KMS-11 (cell line): ENCODE results near the gene RSU1.
A peak's percentile ranks its signal among the peaks of the same experiment; 100 is the strongest.

ENCODE experiments used
- H2AFZ ChIP-seq: fragments of 200-600 bp; sonication (generic); 2 replicates; pipeline ENCODE4 v1.6.1; 2016; ENCODE audit warnings: antibody characterized with exemption, mixed run types, low read depth
- H3K27ac ChIP-seq: fragments of 200-600 bp; sonication (generic); 2 replicates; pipeline ENCODE4 v1.6.1; 2016; ENCODE audit warnings: mild to moderate bottlenecking, mixed run types
- H3K27me3 ChIP-seq: fragments of 200-600 bp; sonication (generic); 2 replicates; pipeline ENCODE4 v1.6.1; 2017; ENCODE audit warnings: mild to moderate bottlenecking, low read depth, mixed run types, moderate library complexity; ENCODE audit not compliant: insufficient read depth
- H3K36me3 ChIP-seq: fragments of 200-600 bp; sonication (generic); 2 replicates; pipeline ENCODE4 v1.6.1; 2017; ENCODE audit warnings: mild to moderate bottlenecking, mixed run types; ENCODE audit not compliant: insufficient read depth
- H3K4me1 ChIP-seq: fragments of 200-600 bp; sonication (generic); 2 replicates; pipeline ENCODE4 v1.6.1; 2016; ENCODE audit warnings: mild to moderate bottlenecking, low read depth, mixed run types; ENCODE audit not compliant: poor library complexity, severe bottlenecking
- H3K4me2 ChIP-seq: fragments of 200-600 bp; sonication (generic); 2 replicates; pipeline ENCODE4 v1.7.0; 2016; ENCODE audit warnings: mild to moderate bottlenecking, mixed run types
- H3K4me3 ChIP-seq: fragments of 200-600 bp; sonication (generic); IDR thresholded peaks from 2 replicates; pipeline ENCODE4 v1.6.1; 2017; ENCODE audit warnings: low read depth, low read length, mixed read lengths; ENCODE audit not compliant: insufficient read depth
- H3K79me2 ChIP-seq: fragments of 200-600 bp; sonication (generic); 2 replicates; pipeline ENCODE4 v1.6.1; 2016; ENCODE audit warnings: low read depth, mixed run types; ENCODE audit not compliant: insufficient read depth
- H3K9ac ChIP-seq: fragments of 200-600 bp; sonication (generic); 2 replicates; pipeline ENCODE4 v1.6.1; 2016; ENCODE audit warnings: mild to moderate bottlenecking, mixed run types
- H4K20me1 ChIP-seq: fragments of 200-600 bp; sonication (generic); 2 replicates; pipeline ENCODE4 v1.6.1; 2016; ENCODE audit warnings: mild to moderate bottlenecking, mixed run types; ENCODE audit not compliant: insufficient read depth
- TF ChIP-seq, protein P1 (sequence below): fragments of 200-600 bp; sonication (generic); conservative IDR thresholded peaks from 2 replicates; pipeline ENCODE4 v1.6.1; 2017; ENCODE audit warnings: low read depth, mild to moderate bottlenecking, antibody characterized with exemption, low read length, moderate library complexity, mixed read lengths

RSU1 gene

DNA sequence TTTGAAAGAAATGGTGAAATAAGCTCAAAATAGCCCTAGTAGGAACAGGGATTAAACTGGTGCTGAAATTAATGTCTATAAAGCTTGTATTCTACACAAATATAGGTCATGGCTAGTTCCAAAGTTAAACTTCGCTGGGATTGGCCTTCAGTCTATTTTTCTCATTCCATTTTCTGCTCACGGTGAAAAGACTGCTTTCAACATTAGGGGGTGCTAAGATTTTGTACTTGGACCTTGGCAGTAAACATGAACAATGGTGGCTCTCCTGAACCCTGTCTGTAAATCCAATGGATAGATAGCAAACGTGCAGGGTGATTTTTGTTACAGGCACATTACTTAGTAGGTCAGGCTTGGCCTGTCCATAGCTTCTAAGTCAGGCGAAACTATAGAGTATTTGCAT is 36.0 kb upstream of the RSU1 start:
- no peaks in the 10 kb centered on the region for H4K20me1 ChIP-seq
- H3K27ac ChIP-seq: no peak overlapping the region
- H2AFZ ChIP-seq: no peak overlapping the region
- H3K4me3 ChIP-seq: no peak overlapping the region
- H3K79me2 ChIP-seq: no peaks in the 10 kb centered on the region
- H3K4me2 ChIP-seq: no peak overlapping the region
- TF ChIP-seq, protein P1, sequence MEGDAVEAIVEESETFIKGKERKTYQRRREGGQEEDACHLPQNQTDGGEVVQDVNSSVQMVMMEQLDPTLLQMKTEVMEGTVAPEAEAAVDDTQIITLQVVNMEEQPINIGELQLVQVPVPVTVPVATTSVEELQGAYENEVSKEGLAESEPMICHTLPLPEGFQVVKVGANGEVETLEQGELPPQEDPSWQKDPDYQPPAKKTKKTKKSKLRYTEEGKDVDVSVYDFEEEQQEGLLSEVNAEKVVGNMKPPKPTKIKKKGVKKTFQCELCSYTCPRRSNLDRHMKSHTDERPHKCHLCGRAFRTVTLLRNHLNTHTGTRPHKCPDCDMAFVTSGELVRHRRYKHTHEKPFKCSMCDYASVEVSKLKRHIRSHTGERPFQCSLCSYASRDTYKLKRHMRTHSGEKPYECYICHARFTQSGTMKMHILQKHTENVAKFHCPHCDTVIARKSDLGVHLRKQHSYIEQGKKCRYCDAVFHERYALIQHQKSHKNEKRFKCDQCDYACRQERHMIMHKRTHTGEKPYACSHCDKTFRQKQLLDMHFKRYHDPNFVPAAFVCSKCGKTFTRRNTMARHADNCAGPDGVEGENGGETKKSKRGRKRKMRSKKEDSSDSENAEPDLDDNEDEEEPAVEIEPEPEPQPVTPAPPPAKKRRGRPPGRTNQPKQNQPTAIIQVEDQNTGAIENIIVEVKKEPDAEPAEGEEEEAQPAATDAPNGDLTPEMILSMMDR: 0 out of 2 replicates have a peak, but pooled peaks have one; percentile 15
- H3K36me3 ChIP-seq: no peaks in the 10 kb centered on the region
- no peaks in the 10 kb centered on the region for H3K4me1 ChIP-seq
- H3K27me3 ChIP-seq: no peaks in the 10 kb centered on the region
- no peak overlapping the region for H3K9ac ChIP-seq

DNA sequence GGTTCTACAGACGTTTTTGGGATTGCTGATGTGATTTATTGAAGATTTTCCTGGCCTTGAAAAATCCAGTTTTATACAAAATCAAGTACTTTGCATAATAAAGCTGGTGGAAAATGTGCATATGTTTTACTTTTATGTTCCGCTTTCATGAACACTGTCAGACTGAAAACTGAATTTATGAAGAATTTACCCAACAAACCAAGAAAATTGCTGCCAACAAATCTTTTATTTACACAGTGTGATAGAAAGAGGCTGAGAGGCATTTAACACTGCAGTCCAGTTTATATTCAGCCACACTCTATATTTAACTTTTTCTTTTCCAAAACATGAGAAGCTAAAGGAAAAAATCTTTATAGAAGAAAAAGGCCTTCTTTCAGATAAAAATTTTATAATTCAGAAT is 35.4 kb upstream of the RSU1 start:
- Histone ChIP-seq H3K36me3 (no peaks in the 10 kb centered on the region), H3K4me3 (no peak overlapping the region), H2AFZ (no peak overlapping the region), H3K27ac (no peak overlapping the region), H3K9ac (no peak overlapping the region), H3K4me2 (no peak overlapping the region), H3K27me3 (no peaks in the 10 kb centered on the region), H3K4me1 (no peaks in the 10 kb centered on the region), H3K79me2 (no peaks in the 10 kb centered on the region), H4K20me1 (no peaks in the 10 kb centered on the region)
- TF ChIP-seq, protein P1: no peak

DNA sequence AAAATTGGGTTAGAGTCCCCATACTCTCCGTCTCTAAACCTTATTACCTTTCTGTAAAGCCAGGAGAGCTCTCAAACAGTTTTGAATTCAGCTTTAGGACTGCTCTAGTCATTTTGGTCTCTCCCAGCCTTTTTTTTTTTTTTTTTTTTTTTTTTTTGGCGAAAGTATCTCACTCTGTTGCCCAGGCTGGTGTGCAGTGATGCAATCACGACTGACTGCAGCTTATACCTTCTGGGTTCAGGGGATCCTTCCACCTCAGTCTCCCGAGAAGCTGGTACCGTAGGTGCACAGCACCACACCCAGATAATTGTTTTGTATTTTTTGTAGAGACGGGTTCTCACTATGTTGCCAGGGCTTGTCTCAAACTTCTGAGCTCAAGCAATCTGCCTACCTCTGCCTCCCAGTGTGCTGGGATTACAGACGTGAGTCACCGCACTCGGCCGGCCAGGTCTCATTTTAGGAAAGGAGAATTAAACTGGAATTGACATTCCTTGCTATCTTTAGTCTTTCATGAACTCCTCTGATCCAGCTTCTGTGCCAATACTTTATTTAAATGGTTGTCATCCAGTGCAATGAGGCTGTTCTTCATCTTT is 31.4 kb upstream of the RSU1 start:
- TF ChIP-seq, protein P1: no peak
- Histone ChIP-seq H4K20me1 (no peaks in the 10 kb centered on the region), H3K9ac (no peak overlapping the region)

DNA sequence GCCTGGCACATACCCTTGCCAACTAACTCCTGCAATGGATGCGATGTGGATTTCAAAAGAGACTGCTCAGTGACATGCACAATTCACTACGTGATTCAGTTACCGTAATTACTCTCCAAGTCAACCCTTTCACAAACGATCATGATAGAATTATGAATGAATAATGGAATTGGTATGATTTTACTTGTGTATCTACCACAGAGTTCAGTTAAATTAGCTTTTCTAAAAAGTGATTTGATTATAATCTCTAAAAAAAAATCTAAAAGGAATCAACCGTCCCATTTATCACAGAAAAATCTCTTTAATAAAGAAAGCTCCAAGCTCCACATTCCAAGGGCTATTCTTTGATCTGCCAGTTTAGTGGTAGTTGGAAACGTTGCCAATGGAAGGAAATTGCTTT is 30.4 kb upstream of the RSU1 start:
- Histone ChIP-seq H3K36me3 (no peaks in the 10 kb centered on the region), H3K79me2 (no peaks in the 10 kb centered on the region), H3K27ac (no peak overlapping the region), H4K20me1 (no peaks in the 10 kb centered on the region), H2AFZ (no peak overlapping the region), H3K4me1 (no peaks in the 10 kb centered on the region), H3K4me3 (no peak overlapping the region), H3K4me2 (no peak overlapping the region), H3K27me3 (no peaks in the 10 kb centered on the region), H3K9ac (no peak overlapping the region)
- TF ChIP-seq, protein P1: no peak

More for the DNA sequence above, 31.4 kb upstream of the RSU1 start:
- no peak overlapping the region for H3K4me3 ChIP-seq
- no peak overlapping the region for H3K27ac ChIP-seq
- no peaks in the 10 kb centered on the region for H3K79me2 ChIP-seq
- H3K27me3 ChIP-seq: no peaks in the 10 kb centered on the region
- H2AFZ ChIP-seq: no peak overlapping the region
- no peaks in the 10 kb centered on the region for H3K4me1 ChIP-seq
- H3K36me3 ChIP-seq: no peaks in the 10 kb centered on the region
- H3K4me2 ChIP-seq: no peak overlapping the region
